ENCODE data around the gene IL18R1.
"Not testable (repeated sequence)": the region's sequence is repeated elsewhere in the genome, so short reads cannot be mapped to it uniquely, and the experiment has no call there.

The IL18R1 gene

DNA sequence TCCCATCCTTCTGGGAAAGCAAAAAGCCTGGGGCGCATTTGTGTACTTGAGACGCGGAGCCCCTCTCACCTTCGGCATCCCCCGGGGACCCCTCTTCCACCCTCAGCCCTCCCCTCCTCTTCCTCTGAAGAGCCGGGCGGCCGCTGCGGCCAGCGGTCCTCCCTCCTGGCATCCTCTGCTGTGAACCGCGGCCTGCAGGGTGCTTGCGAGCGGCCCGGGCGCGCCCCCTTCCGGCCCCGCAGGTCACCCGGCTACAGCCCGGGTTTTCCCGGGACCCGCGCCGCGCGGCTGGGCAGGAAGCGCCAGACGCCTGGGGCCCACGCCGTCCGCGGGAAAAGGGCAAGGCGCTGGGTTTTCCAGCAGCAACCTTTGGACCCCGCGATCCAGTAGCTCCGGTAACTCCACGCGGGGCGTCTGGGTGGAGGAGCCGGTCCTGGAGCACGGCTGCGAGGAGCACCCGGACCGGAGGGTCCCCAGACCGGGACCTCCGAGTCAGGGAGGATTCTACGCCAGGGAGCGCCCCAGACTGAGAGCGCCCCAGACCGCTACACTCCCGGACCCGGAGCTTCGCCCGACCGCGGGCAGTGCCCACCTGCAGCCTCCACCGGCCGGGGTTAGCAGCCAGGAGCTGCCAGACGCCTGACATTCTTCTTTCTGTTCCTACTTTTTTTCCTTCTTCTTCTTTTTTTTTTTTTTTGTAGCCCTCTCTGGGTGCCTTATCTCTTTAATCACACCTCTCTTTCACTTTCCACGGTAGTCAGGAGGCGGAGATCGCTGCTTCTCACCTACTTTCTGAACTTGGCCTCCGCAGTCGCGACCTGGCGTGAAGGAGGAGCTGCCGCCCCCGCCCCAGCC is at the start of gene IL18R1:
IL18R1 (plus strand) TSS at position 271 of the 855 bp plus-strand sequence. CDS start 6,865 bp downstream, outside the sequence.
- DNase-seq, result peak; percentile 78

- DNase-seq, result no peak
These were observed 49.5 kb upstream of the IL18R1 start for GRCh38 chr2:102306125-102306524.

DNA sequence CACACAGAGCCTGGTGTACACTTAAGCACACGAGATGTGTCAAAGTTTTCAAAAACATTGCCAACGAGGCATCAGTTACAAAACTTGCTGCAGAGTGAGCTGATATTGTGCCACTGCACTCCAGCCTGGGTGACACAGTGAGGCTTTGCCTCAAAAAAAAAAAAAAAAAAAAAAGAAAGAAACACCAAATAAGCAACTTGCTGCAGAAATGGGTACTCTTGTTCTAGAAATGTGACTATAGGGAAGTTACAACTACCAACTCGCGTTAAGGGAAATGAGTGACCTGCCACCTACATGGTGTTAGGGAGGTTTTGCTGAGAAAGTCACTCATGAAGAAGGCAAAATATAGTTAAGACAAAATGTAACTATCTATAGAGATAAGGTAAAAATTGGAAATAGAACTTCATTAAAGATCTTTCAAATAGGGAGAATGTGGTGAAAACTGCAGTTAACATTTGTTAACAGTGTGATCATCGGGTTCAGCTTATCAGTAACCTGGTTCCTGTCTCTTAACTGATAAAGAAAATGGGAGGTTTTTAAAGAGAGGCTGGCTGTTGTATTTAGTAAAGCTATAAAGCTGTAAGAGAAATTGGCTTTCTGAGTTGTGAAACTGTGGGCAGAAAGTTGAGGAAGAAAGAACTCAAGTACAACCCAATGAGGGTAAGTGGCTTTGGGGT is 44.5 kb upstream of the IL18R1 start, which contains the start of gene IL1RL1:
IL1RL1 (plus strand) TSS at position 600 of the 677 bp plus-strand sequence. CDS start 26,702 bp downstream, outside the sequence.
- DNase-seq, result peak; percentile 80

DNA sequence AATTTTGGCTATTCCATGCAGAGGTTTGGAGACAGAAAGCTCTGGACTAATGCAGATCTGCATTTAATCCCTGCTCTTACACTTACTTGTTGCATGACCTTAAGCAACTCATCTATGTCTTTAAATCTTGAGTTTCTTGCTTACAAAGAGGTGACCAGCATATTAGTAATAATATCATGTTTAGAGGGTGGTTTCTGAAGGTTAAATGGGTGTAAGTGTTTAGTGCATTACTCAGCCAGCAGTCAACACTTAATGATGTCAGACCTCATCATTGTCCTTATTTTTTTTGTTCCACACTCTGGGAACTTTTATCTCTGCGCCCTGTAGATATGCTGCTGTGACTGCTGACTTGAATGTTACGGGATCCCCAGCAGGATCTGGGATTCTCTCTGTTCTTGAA is 42.6 kb upstream of the IL18R1 start:
- no peak for DNase-seq

- DNase-seq, result no peak
These were observed 42.1 kb upstream of the IL18R1 start for GRCh38 chr2:102313471-102313870.

- DNase-seq, result no peak
These were observed 41.6 kb upstream of the IL18R1 start for GRCh38 chr2:102313950-102314349.

DNA sequence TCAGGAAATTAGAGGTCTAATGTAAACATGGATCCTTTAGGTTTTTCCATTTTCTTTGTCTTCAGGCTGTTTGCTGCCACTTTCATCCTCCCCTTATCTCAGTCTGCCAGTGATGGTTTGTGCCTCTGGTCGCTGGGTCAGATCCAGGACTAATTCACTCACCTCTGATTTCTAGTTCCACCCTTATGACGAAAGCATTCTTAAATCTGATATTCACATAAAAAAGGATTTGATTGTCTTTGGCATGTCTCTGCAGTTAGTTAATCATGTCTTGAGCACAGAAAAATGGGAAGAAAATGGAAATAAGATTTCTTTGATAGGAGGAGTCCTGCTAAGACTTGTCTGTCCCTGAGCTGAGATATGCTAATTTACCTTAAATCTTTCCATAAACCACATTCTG is 39.7 kb upstream of the IL18R1 start:
- peak; percentile 53 for DNase-seq

DNA sequence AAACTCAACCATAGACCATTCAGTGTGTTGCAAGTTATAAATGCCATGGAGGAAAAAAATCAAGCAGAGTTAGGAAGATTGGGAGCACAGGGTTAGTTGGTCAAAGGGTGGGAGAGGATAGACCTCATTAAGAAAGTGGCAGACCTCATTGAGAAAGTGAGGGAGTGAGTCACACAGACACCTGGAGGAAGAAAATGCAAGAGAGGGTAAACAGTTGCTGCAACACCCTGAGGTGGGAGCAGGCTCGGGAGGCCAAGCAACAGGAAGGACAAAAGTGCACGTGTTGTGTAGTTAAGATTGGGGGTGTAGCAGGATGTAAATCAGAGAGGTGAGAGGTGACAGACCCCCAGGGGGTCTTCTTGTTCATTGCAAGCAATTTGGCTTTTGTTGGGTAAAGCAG is 37.9 kb upstream of the IL18R1 start:
- DNase-seq, result no peak

DNA sequence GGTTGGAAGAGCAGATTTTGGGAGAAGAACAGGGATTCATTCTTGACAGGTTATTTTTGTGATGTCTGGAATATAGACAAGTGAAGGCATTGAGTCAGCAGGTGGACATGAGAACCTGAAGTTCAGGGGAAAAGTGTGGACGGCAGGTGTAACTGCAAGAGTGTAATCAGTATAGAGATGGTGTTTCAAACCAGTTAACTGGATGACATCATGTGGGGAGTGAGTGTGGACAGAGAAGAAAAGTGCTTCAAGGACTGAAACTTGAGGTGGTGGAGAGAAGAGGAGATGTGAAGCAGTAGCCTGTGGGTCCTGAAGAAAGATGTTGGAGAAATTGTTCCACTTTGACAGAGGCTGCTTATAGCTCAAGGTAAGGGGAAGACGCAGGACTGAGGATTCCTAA is 37.2 kb upstream of the IL18R1 start:
- no peak for DNase-seq

DNA sequence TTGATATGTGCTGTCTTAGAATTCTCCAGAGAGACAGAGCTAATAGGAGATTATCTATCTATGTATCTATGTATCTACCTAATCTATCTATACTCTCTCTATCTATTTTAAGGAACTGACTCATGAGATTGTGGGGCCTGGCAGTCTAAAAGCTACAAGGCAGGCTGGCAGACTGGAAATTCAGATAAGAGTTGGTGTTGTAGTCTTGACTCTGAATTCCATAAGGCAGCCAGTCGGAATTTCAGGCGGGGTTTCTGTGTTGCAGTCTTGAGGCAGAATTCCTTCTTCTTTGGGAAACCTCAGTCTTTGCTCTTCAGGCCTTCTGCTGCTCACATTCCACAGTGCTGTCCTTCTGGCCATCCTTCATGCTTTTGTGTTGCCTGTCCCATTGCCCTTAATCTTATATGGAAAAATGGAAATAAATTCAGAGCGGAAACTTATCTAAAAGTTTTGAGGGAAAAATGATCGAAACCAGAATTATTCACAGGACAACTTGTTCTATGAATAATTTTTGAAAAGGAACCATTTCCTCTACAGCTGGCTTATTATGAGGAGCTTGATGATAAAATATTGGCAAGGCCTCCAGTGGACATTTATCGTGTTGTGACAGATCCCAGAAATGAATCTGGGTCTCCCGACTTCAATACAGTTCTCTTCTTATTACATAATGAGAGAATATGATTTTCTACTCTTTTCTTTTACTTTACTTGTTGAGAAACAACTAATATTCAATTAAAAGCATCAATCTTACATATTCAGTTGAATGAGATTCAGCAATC is 33.5 kb upstream of the IL18R1 start:
- DNase-seq, result peak; percentile 35

DNA sequence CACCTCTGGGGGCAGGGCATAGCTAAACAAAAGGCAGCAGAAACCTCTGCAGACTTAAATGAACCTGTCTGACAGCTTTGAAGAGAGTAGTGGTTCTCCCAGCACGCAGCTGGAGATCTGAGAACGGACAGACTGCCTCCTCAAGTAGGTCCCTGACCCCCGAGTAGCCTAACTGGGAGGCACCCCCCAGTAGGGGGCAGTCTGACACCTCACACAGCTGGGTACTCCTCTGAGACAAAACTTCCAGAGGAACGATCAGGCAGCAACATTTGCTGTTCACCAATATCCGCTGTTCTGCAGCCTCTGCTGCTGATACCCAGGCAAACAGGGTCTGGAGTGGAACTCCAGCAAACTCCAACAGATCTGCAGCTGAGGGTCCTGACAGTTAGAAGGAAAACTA is 30.7 kb upstream of the IL18R1 start:
- not testable (repeated sequence) for DNase-seq

DNA sequence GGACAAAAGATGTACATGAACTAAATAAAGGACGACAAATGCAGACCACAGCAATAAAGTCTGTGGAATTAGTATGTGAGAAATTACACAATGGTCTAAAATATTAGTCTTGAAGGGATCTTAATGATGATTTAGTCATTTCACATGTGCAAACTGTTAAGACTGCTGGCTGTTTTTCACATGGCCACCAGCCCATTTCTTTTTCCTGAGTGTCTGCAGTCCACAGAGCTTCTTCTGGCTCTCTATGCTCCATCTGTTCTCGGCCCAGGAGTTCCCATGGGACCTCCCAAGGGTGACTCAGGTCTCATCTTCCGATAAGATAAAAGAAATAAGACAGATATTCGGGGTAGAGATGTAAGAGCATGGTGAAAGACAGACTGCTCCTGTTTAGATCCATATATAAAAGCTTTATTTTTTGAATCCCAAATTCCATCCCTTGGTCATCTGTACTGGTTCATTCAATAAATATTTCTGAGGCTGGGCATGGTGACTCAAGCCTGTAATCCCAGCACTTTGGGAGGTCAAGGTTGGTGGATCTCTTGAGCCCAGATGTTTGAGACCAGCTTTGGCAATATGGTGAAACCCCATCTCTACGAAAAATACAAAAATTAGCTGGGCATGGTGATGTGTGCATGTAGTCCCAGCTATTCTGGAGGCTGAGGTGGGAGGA is 24.1 kb upstream of the IL18R1 start:
- DNase-seq, result no peak

DNA sequence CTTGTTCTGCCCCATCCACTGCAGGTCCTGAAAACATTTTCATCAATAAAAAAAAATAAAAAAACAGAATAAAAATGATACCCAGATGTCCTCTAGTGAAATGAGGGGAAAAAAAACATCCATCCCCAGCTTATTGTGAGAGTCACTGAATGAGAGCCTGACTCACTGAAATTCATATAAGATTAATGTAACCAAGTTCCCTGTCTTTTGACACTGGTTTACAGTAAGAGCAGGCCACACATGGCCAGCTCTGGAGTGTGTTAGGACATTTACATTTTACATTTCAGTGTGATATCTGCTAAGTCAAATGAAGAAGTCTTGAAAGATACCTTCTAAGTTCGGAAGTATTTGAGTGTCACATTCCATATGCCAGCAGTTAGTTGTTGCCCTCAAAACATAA is 21.1 kb upstream of the IL18R1 start:
- DNase-seq, result no peak

DNA sequence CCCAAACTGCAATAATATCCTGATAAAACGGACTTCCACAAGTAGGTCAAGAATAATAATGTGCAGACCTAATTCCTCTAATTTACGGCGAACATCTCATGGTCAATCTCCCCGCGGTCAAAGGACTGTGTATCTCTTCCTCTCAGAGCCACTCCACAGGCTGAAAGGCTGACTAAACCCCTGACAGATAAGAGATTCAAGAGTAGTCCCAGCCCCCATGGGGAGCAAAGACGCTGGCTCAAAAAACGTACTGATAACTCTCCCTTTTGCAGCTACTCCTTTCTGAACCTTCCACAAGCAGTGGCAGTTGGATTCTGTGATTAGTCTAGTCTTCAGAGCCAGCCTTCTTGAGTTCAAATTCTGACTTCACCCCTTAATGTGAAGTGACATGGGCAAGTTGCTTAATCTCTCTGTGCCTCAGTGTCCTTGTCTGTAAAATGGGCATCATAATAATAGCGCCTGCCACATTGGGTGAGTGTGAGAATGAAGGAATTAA is 19.7 kb upstream of the IL18R1 start:
- DNase-seq, result peak; percentile 96

DNA sequence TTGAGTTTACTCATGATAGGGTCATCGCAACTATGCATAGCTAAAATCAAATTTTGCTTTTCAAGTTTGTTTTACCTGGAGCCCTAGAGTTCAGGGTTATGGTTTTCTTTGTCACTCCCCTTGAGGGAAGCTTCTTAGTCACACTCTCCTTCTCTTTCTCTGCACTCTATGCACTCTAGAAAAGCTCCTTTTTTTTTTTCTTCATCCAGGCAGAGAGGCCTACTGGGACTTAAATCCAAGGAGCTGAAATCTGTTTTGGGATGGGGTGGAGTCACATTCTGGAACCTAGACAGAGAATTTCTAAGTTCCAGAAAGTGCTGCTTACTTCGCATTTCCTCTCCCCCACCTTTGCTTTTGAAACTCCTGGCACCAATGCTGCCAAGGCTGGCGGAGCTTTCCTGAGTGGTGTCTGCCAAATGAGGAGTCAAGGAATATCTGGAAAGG is 19.1 kb upstream of the IL18R1 start:
- no peak for DNase-seq

DNA sequence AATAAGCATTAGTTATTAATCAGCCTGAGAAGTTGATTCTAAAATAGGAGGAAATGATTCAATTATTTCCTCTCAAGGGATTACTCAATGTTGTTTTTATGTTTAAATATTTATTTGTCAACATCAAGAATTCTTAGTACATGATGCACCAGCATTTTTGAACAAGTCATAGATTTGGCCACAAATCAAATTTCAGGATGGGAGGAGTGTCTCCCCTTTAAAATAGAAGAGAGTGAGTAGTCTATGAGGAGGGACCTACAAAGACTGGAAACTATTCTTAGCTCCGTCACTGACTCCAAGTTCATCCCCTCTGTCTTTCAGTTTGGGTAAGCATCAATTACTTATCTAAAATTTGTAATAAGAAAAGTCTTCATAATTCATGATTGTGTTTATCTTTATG is 18.6 kb upstream of the IL18R1 start:
- no peak for DNase-seq

GRCh38 chr2:102337481-102338386 is 17.9 kb upstream of the IL18R1 start:
- DNase-seq, result peak; percentile 68

GRCh38 chr2:102340778-102341177 is 14.8 kb upstream of the IL18R1 start:
- DNase-seq, result peak; percentile 79

- no peak for DNase-seq
These were observed 12.7 kb upstream of the IL18R1 start for GRCh38 chr2:102342888-102343287.

GRCh38 chr2:102344397-102344796 is 11.2 kb upstream of the IL18R1 start:
- no peak for DNase-seq

GRCh38 chr2:102345329-102345920 is 10.2 kb upstream of the IL18R1 start:
- no peak for DNase-seq
